ENCODE data around the gene TRAPPC8. TPM values are rescaled to one million over a fixed set of nuclear protein-coding genes. Genes with fewer than 3 reads are reported as not detected.

The TRAPPC8 gene
- total and polyA plus RNA-seq, 2 of the 13 experiments (the other 11 are each of a cell fraction or from before 2014, with no cell fraction given), result 34.6 to 50.8 TPM

DNA sequence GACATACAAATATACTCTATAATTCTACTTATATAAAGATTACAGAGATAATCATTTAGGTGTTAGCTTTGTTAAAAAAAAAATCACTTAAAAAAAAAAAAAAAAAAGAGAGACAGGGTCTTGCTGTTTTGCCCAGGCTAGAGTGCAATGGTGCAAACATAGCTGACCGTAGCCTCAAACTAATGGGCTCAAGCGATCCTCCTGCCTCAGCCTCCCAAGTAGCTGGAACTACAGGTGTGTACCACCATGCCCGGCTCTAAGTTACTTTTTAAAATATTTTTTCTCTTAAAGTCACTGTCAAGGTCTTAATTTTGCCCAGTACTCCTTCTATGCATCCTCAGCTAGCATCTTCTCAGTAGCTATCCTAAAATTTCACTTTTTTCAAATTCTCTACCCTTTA lies 105.0 kb downstream of the TRAPPC8 start (continued):
- TF ChIP-seq ESRRA (CRISPR knock-in tag; IDR thresholded peaks at IDR 0.05; ENCODE audit: low read depth), result no peak
- TF ChIP-seq PHF21A (CRISPR knock-in tag; IDR thresholded peaks at IDR 0.05), result no peak
- no peak for TF ChIP-seq ZNF207 (IDR thresholded peaks at IDR 0.05; ENCODE audit: borderline replicate concordance)
- TF ChIP-seq, protein P1, sequence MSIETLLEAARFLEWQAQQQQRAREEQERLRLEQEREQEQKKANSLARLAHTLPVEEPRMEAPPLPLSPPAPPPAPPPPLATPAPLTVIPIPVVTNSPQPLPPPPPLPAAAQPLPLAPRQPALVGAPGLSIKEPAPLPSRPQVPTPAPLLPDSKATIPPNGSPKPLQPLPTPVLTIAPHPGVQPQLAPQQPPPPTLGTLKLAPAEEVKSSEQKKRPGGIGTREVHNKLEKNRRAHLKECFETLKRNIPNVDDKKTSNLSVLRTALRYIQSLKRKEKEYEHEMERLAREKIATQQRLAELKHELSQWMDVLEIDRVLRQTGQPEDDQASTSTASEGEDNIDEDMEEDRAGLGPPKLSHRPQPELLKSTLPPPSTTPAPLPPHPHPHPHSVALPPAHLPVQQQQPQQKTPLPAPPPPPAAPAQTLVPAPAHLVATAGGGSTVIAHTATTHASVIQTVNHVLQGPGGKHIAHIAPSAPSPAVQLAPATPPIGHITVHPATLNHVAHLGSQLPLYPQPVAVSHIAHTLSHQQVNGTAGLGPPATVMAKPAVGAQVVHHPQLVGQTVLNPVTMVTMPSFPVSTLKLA (IDR thresholded peaks at IDR 0.05), result no peak

DNA sequence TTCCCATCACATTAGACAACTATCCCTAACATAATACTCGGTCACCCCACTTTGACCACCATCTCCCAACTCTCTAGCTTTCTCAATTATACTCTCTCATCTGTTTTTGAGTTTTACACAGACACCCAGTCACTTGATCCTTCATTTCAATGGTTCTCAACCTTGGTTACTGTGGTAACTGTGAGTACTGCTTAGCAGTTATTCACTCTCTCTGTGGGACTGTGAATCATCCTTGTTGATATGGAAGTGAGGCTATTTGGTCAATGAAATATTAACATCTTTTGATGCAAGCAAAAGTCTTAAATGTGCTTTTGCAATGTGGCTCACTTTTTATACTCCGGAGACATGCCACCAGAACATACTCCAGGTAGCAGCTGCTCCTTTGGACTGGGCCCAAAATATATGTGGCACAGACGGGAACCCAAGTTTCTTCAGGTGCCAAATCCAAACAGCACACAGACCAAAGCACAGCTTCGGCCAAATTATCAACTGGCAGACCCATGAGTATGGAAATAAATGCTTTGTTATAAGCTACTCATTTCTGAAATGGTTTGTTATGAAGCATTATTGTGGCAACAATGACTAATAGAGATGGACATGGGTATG lies 107.3 kb downstream of the TRAPPC8 start:
- TF ChIP-seq ADNP (CRISPR knock-in tag; IDR thresholded peaks at IDR 0.05), result no peak
- TF ChIP-seq, protein P2, sequence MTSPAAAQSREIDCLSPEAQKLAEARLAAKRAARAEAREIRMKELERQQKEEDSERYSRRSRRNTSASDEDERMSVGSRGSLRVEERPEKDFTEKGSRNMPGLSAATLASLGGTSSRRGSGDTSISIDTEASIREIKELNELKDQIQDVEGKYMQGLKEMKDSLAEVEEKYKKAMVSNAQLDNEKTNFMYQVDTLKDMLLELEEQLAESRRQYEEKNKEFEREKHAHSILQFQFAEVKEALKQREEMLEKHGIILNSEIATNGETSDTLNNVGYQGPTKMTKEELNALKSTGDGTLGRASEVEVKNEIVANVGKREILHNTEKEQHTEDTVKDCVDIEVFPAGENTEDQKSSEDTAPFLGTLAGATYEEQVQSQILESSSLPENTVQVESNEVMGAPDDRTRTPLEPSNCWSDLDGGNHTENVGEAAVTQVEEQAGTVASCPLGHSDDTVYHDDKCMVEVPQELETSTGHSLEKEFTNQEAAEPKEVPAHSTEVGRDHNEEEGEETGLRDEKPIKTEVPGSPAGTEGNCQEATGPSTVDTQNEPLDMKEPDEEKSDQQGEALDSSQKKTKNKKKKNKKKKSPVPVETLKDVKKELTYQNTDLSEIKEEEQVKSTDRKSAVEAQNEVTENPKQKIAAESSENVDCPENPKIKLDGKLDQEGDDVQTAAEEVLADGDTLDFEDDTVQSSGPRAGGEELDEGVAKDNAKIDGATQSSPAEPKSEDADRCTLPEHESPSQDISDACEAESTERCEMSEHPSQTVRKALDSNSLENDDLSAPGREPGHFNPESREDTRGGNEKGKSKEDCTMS (CRISPR knock-in tag; conservative IDR thresholded peaks at IDR 0.05), result no peak
- no peak for TF ChIP-seq IRX3 (CRISPR knock-in tag; IDR thresholded peaks at IDR 0.05; ENCODE audit: borderline replicate concordance, low read depth)
- TF ChIP-seq, protein P3, sequence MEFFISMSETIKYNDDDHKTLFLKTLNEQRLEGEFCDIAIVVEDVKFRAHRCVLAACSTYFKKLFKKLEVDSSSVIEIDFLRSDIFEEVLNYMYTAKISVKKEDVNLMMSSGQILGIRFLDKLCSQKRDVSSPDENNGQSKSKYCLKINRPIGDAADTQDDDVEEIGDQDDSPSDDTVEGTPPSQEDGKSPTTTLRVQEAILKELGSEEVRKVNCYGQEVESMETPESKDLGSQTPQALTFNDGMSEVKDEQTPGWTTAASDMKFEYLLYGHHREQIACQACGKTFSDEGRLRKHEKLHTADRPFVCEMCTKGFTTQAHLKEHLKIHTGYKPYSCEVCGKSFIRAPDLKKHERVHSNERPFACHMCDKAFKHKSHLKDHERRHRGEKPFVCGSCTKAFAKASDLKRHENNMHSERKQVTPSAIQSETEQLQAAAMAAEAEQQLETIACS (CRISPR knock-in tag; IDR thresholded peaks at IDR 0.05), result no peak
- no peak for TF ChIP-seq ZNF205 (CRISPR knock-in tag; IDR thresholded peaks at IDR 0.05)
- TF ChIP-seq ZNF720 (CRISPR knock-in tag; IDR thresholded peaks at IDR 0.05), result no peak
- TF ChIP-seq GATAD1 (CRISPR knock-in tag; IDR thresholded peaks at IDR 0.05), result no peak
- no peak for TF ChIP-seq KLF12 (CRISPR knock-in tag; IDR thresholded peaks at IDR 0.05; ENCODE audit: borderline replicate concordance)
- no peak for TF ChIP-seq XBP1 (CRISPR knock-in tag; IDR thresholded peaks at IDR 0.05)
- TF ChIP-seq RFXAP (CRISPR knock-in tag; IDR thresholded peaks at IDR 0.05; ENCODE audit: borderline replicate concordance), result no peak
- TF ChIP-seq NCOA1 (CRISPR knock-in tag; IDR thresholded peaks at IDR 0.05), result no peak
- TF ChIP-seq MIER3 (CRISPR knock-in tag; IDR thresholded peaks at IDR 0.05; ENCODE audit: borderline replicate concordance), result no peak
- TF ChIP-seq SIX1 (CRISPR knock-in tag; IDR thresholded peaks at IDR 0.05; ENCODE audit: borderline replicate concordance), result no peak
- TF ChIP-seq, protein P4, sequence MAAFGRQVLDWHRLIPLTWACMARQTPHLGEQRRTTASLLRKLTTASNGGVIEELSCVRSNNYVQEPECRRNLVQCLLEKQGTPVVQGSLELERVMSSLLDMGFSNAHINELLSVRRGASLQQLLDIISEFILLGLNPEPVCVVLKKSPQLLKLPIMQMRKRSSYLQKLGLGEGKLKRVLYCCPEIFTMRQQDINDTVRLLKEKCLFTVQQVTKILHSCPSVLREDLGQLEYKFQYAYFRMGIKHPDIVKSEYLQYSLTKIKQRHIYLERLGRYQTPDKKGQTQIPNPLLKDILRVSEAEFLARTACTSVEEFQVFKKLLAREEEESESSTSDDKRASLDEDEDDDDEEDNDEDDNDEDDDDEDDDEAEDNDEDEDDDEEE (CRISPR knock-in tag; IDR thresholded peaks at IDR 0.05), result no peak
- no peaks in the 10 kb centered on the region for H3K9me3 ChIP-seq (ENCODE audit: low read length)
- intact Hi-C loops (cut with micrococcal nuclease; ENCODE audit: unreplicated experiment) (loop anchor here (10.0 kb wide), 1 partner anchor 109 kb away; the partner anchor contains the start of gene TRAPPC8), in situ Hi-C loops (cut with HindIII; ENCODE audit: extremely low pct_ligation_motif_present, low pct_unique_long_range_greater_than_20kb) (no loop called here)
- no peak for FAIRE-seq
- CTCF ChIA-PET (ENCODE audit: low intra/inter-chr PET ratio, low total read pairs), result no interaction called here
- H3K79me2 ChIP-seq (ENCODE audit: insufficient read depth, low read length), result no peaks in the 10 kb centered on the region
- H3K27ac ChIP-seq (ENCODE audit: extremely low read length, insufficient read depth, low read length), result no peak overlapping the region
- no peak for ATAC-seq
- no TSS peak for BruUV-seq (replicated peaks)
- H3K27me3 ChIP-seq (ENCODE audit: control insufficient read depth in 1 of 2, insufficient read depth in 2 of 2, low read length in 2 of 2), result no peaks in the 10 kb centered on the region
- no peak overlapping the region for H2AFZ ChIP-seq (ENCODE audit: low read length)
- H3K4me2 ChIP-seq (ENCODE audit: low read depth, low read length), result no peak overlapping the region
- POLR2A ChIA-PET, result no interaction called here
- no peak for DNase-seq (ENCODE audit: low spot score)
- peaks cover 4 to 32% of the 10 kb centered on the region in 2 experiments; a peak in 4 of 5 replicates for H3K36me3 ChIP-seq (replicated peaks in 1 of 2; ENCODE audit: control insufficient read depth in 1 of 2, insufficient read depth in 2 of 2, low read length in 2 of 2)
- peaks cover 13% of the 10 kb centered on the region for H3K4me1 ChIP-seq (ENCODE audit: insufficient read depth, low read length)
- no peak overlapping the region for H3K9ac ChIP-seq (ENCODE audit: insufficient read depth, low read depth, low read length)
- WGBS (ENCODE audit: low lambda C conversion rate), result 96% methylated on average over 4 of the region's 4 CpGs
- H3K4me3 ChIP-seq (replicated peaks in 1 of 3; ENCODE audit: insufficient read depth in 1 of 3, low read depth in 2 of 3, low read length in 3 of 3), result no peak overlapping the region
- no peaks in the 10 kb centered on the region for H4K20me1 ChIP-seq (ENCODE audit: insufficient read depth, low read length)
